Measurements from ENCODE around the gene RPRD2.

Gene RPRD2

DNA sequence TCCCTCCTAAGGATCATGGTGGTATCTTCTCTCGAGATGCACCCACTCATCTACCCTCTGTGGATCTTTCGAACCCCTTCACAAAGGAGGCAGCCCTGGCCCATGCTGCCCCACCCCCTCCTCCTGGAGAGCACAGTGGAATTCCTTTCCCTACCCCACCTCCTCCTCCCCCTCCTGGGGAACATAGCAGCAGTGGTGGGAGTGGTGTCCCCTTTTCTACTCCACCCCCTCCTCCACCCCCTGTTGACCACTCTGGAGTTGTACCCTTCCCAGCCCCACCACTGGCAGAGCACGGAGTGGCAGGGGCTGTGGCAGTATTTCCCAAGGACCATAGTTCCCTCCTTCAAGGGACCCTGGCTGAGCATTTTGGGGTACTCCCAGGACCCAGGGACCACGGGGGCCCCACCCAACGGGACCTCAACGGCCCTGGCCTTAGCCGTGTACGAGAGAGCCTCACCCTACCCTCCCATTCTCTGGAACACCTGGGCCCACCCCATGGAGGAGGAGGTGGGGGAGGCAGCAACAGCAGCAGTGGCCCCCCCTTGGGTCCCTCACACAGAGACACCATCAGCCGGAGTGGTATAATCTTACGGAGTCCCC is 108.8 kb downstream of the RPRD2 start:
- peak; percentile 59 for DNase-seq (ENCODE audit: low spot score)

DNA sequence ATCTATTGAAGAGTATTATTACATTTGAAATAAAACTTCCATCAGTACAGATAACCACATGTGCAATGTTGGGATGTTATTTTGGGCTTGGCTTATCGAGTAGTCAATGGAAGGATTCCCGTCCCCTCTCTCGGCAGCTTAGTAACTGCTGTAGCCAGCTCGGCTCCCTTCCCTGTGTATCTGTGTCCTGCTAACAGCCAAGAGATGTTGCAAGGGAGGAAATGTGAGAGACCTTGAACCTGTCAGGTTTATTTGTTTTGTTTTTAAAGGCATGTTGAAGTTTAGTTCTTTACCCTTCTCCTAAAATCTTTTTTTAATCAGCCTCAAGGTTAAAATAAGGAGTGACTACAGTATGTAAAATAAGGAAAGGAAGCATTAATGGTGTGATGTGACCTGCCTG is 109.7 kb downstream of the RPRD2 start:
- DNase-seq (ENCODE audit: low spot score) = no peak

DNA sequence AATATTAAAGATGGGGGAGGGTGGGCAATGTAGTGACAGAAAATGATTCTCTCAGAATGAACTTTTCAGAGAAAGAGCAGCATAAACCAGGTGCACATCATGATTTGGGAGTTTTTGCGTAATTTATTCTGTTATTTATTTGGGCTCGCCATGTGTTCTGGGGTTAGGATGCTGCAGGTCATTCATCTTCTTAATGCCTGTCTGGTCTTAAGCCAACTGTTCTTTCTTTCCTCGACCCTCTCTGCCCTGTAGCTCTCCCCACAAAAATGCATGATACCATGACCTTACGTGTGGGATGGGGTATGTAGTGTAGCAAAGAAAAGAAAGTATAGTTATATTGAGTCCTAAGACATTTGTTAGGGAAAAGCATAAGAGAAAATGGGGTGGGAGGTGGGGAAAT is 110.9 kb downstream of the RPRD2 start:
- DNase-seq (ENCODE audit: low spot score) = no peak

DNA sequence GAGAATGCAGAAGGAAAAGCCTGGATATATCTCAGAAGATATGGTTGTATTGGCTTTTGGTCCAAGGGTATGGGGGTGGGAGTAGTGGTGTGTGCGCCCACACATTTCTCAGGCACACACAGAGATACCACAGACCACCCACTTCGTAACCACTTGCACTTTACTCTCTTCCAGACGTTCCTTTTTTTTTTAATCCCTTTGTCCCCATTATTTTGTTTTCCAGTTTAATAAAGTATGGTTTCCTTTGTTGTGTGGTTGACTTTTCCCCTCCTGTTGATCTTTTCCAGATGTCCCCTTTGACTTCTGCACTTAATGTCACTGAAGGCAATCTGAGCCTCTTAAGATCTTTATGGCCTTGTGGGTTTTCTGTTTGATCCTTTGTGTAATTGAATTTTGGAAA is 112.8 kb downstream of the RPRD2 start:
- no peak for DNase-seq (ENCODE audit: low spot score)

DNA sequence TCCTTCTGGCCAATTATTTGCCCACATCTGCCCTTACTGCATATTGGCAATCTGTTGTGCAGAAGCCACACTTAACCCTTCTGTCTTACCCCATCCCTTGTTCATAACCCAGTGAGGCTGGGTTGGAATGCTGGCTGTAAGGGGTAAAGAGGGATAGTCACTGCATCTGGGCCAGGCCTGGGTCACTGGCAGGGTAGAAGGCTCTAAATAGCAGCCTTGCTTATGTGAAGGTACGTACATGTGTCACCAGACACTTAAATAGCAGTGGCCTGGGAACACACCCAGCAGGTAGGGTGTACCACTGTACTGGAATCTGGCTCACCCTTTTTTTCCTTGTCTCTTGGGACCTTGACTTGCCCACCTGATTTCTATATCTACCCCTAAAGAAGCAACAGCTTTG is 113.4 kb downstream of the RPRD2 start:
- DNase-seq (ENCODE audit: low spot score) = no peak

DNA sequence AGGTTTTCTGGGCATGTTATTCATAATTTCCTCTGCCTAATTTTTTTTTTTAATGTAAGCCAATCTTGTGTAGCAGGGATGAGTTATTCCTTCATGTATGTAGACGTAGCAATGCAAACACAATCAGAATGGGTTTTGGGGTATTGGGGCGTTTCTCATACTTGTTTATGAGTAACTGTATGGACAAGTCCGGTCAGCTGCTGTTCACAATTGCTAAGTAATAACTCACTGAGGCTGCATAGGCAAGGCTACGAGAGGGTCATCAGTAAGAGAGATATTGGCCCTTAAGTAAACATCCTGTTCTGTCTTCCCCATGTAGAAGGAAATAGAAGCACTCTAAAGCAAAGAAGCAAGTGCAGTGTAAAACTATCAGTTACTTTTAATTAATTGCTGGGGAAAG is 113.8 kb downstream of the RPRD2 start:
- DNase-seq (ENCODE audit: low spot score) = no peak

DNA sequence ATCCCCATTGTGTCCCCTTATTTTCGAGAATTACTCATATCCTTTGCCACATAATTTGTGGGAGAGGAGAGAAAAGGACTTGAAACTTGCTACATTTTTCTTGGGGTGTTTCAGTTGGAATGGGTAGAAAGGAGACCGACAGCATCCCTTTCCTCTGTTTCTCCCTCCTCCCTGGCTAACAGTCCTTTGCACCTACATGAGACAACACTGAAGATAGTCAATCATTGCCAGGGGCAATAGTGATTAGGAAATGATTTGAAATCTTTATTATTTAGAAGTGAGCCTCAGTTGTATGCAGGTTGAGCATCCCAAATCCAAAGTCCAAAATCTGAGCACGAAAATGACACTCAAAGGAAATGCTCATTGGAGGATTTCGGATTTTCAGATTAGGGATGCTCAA is 115.4 kb downstream of the RPRD2 start:
- no peak for DNase-seq (ENCODE audit: low spot score)

DNA sequence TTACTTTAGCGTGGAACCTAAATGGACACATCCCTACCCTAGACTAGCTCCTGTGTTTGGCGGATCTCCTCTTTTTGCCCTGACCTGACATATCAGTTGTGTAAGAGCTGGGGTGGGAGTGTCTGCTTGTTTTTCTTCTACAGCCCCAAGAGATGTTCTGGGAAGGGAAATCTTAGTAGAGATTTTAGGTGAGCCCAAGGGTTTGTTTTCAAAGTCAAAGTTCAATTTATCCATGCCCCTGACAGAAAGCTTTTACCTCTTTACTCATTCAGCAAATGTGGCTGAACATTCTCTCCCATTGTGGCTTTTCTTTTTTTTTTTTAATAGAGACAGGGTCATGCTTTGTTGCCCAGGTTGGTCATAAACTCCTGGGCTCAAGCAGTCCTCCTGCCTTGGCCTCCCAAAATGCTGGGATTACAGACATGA is 116.0 kb downstream of the RPRD2 start:
- DNase-seq (ENCODE audit: low spot score) = no peak

DNA sequence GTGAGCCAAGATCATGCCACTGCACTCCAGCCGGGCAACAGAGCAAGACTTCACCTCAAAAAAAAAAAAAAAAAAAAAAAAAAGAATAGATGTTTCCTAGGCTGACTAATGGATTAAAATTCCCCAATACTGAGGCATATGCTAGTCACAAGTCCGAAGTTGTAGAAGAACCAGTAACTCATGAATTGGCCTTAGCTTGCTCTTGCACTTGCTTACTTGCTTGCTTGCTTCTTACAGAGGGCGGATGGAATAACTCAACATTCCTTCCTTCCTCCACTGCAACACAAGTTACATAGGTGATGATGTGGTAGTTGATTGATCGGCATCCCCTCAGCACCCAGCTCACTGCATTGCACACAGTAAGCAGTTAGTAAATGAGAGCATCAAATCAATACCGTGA is 120.5 kb downstream of the RPRD2 start:
- no peak for DNase-seq (ENCODE audit: low spot score)

DNA sequence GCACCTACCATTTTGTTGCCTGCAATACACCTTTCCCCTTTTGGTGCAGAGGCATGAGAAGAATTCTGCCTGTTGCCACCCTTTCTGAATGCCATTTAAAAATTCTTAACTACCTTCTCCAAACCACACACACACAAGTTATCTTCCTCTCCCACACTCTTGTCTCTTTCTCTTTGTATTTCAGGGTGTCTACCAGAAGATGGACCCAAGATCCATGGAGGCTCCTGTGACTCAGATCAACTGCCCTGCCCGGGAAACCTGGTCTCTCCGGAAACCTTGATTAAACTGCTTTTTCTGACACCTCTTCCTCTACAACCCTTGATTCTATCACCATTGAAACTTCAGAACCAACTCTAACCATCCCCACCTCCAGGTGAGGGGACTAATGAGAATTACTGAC is 120.9 kb downstream of the RPRD2 start:
- no peak for DNase-seq (ENCODE audit: low spot score)

DNA sequence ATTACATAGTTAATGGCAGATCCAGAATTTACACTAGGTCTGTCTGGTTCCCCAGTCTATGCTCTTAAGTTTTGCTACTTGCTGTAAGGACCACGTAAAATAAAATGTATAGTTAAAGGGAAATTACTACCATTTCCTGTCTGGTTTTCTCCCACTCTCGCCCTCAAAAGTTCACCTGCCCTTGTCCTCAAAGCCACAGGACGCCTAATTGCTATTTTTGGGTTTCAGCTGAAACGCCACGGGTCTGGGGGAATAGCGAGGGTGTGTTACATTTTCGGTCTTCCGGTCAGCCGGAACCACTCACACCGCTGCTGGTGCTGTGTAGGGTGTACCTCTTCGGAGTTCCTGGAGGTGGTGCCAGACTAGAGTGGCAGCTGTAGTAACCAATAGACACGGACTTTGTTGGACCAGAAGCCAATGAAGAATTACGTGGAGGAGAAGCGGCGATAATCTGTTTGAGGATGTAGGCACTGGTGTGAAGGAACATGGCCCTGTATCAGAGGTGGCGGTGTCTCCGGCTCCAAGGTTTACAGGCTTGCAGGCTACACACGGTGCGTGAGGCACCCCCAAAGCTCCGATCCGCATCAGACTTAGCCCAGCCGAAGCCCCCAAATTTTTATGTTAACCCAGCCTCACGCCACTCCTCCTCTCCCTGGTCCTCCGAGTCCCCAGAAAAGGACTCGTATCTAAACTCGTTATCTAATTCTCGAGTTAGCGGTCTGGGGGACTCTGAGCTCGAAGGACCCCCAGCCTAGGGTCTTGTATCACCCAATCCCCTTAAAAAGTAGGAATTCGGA is 123.2 kb downstream of the RPRD2 start, which contains the start of gene TARS2:
Gene TARS2 (plus strand): TSS at position 454 of the 797 bp plus-strand sequence. CDS start 32 bp downstream, at position 486.
- DNase-seq (ENCODE audit: low spot score) = peak; percentile 95

DNA sequence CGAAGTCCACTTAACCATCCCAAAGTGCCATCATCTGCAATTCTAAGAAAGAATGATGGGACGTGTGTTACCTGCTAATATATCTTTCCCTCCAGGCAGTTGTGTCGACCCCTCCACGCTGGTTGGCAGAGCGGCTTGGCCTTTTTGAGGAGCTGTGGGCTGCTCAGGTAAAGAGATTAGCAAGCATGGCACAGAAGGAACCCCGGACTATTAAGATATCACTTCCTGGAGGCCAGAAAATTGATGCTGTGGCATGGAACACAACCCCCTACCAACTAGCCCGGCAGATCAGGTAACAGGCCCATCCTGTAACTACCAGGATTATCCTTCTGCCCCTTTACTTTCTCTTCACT is 123.8 kb downstream of the RPRD2 start:
- no peak for DNase-seq (ENCODE audit: low spot score)

DNA sequence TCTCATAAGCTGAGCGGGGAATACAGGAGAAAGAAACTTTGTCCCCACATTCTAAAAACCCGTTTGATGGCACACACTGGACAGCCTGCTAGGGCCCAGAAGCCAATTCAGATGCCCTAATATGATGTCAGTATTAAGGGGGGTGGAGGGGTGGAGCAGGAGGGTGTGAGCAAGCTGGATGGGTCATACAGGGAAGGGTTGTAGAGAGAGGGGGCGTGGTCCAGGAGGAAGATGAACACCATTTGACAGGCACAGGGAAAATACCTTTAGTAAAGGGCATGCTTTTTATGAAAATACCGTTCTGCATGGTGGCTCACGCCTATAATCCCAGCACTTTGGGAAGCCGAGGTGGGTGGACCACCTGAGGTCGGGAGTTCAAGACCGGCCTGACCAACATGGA is 129.2 kb downstream of the RPRD2 start:
- no peak for DNase-seq (ENCODE audit: low spot score)

DNA sequence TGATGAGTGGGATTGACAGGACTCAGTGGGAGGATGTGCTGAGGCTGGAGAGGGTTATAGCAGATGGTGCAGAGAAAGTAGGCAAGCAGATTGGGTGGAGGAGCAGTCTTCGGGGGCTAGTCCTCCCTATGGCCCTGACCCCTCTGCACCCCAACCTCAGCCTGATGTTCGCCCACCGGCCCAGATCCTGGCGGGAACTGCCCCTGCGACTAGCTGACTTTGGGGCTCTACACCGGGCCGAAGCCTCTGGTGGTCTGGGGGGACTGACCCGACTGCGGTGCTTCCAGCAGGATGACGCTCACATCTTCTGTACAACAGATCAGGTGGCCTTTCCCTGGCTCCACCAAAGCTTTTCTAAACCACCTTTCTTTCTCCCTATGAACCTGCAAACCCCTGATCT is 134.4 kb downstream of the RPRD2 start:
- DNase-seq (ENCODE audit: low spot score) = no peak

DNA sequence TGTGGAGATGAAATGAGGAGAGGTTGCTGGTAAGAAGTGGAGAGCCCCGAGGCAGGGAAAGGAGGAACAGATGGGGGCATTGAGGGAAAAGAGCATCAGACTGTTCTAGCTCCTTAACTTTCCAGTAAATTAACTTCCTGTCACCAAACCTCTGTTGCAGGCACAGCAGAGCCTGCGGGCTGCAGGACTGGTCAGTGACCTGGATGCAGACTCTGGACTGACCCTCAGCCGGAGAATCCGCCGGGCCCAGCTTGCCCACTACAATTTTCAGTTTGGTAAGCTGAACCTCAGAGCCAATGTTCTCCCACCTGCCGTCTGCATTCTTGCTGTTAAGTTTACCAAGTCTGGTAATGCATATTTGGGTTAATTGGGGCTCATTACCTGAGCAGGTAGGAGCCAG is 141.5 kb downstream of the RPRD2 start:
- no peak for DNase-seq (ENCODE audit: low spot score)

DNA sequence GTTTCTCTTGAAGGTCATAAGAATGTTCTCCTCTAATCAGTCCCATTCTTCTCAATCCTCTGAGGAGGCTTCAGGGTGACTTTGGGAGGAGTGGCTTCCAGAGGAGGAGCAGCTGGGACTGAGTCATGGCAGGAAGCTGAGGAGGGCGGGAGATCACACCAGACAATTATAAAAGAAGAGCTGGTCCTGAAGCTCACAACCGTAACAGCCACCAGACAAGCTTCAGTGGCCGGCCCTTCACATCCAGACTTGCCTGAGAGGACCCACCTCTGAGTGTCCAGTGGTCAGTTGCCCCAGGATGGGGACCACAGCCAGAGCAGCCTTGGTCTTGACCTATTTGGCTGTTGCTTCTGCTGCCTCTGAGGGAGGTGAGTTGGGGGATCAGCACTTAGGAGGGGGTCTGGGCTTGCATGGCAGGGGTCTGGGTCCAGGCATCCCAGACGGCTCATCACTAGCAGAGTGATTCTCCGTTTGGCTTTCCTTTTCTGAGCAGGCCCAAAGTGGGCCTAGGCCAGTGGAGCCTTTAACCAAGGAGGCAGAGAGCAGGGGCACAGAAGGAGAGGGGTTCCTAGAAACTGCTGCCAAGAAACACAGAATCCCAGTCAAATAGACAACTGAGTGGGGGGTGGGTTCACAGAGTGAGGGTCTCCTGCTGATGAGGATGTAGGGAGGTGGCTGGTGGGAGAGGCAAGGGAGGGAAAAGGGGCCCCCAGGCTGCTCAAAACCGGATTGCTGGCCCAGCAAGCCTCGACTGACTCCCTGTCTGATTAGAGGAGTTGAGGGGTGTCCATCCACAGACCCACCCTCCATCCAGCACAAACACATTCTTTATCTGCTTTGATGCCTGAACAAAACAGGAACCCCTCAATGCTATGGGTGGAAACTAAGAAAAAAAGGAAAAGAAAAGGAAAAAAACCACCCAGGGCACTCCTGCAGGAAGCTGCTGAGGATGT is 144.2 kb downstream of the RPRD2 start, which contains the start of gene ECM1:
Gene ECM1 (plus strand): TSS at position 198 of the 953 bp plus-strand sequence. CDS start 101 bp downstream, at position 299.
- DNase-seq (ENCODE audit: low spot score) = no peak

DNA sequence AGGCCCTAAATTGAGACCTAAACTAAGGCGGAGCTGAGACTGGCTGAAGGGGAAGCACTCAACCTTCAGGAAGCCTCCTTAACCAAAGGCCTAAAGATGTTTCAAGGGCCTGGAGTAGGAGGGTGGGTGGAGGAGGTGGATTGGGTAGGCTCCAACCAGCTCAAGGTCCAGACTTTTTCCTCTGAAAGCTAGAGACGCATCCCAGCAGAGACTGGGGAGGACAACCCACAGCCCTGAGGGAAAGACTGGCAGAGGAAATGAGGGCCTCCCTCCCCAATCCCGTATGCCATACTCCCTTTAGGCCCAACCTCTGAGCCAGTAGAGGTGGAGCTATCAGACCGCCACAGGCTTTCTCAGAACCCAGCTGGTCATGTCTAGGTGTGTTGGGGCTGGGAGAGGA is 145.0 kb downstream of the RPRD2 start:
- DNase-seq (ENCODE audit: low spot score) = no peak

DNA sequence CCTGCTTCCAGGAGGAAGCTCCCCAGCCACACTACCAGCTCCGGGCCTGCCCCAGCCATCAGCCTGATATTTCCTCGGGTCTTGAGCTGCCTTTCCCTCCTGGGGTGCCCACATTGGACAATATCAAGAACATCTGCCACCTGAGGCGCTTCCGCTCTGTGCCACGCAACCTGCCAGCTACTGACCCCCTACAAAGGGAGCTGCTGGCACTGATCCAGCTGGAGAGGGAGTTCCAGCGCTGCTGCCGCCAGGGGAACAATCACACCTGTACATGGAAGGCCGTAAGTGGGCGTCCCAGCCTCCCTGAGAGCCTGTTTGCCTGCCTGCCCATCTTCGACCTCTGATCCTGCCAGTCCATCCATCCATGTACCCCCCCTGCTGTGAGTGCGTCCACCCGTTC is 147.6 kb downstream of the RPRD2 start:
- DNase-seq (ENCODE audit: low spot score) = no peak

DNA sequence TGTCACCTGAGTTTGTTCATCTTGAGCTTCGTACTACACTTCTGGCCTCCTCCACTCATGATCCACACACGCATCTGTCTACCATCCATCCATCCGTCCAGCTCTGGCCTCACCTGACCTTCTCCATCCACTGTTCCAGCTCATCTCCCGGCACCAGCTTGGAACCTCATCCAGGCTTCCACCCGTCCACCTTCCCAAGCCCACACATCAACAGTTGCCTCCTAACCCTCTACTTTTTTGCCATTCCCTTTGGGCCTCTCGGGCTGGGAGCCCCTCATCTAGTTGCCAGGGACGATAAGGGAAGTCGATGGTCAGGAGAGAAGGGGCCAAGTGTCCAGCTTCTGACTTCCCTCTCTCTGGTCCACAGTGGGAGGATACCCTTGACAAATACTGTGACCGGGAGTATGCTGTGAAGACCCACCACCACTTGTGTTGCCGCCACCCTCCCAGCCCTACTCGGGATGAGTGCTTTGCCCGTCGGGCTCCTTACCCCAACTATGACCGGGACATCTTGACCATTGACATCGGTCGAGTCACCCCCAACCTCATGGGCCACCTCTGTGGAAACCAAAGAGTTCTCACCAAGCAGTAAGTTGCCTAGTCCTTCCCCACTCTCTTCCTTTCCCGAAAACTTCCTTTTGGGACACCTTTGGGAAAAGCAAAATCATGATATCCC is 148.2 kb downstream of the RPRD2 start:
- DNase-seq (ENCODE audit: low spot score) = no peak

DNA sequence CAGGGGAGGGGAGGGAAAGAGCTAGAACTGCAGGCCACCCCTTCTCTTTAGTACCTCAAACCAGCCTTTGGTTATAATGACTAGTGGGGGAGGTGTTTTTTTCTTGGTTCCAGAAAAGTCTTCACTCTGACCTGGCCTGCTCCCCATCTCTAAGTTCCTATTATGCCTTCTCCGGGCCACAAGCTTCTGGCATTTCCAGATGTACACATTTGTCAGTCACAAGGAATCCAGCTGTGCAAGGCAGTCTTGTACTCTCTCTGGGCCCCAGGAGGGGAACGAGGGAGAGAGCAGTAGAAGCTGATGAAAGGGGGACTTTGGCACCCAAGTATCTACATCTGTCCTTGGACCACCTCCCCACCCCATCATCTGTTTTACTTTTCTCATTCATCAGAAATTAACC is 148.9 kb downstream of the RPRD2 start:
- DNase-seq (ENCODE audit: low spot score) = no peak

DNA sequence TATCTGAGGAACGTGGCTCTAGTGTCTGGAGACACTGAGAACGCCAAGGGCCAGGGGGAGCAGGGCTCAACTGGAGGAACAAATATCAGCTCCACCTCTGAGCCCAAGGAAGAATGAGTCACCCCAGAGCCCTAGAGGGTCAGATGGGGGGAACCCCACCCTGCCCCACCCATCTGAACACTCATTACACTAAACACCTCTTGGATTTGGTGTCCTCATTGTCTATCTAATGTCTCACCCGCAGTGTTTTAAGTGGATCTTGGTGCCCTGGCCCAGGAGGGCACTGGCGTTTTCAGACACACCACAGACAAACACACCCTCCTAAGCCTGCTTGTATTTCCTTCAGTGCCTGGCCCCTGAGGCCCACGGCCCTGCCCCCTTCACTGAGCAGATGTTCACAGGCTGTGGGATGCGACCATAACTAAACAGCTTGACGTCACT is 149.4 kb downstream of the RPRD2 start:
- no peak for DNase-seq (ENCODE audit: low spot score)

DNA sequence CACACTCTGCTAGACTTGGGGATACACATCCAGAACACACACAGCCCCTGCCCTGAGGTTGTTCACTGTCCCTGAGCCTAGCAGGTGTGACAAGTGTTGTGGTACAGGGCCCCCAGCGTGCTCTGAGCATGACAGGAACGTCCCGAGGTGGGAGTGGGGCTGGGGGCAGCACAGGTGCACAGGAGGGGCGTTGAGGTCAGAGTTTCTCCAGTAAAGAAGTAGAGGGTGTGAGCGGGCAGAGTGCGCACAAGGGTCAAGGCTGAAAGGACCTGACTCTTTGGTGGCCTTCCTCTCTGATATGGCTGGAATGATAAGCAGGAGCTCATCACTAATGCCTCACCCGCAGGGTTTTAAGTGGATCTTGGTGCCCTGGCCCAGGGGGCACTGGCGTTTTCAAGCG is 150.3 kb downstream of the RPRD2 start:
- no peak for DNase-seq (ENCODE audit: low spot score)

Measured in iPS-NIHi11 (cell line).